Heart left ventricle (tissue), 16 donors: Measurements from ENCODE around the gene ZFPM1. TPM values are rescaled to one million over a fixed set of nuclear protein-coding genes. Genes with fewer than 3 reads are reported as not detected.

Source experiments
- ATAC-seq, 4 donors: fragments of 200-7000 bp; cut with Tn5 transposase; one replicate each; pipeline ENCODE4 v1.9.1; 2020 to 2022; ENCODE audit warnings: moderate library complexity in 4 of 4, mild to moderate bottlenecking in 3 of 4, moderate number of reproducible peaks in 1 of 4
- DNase-seq, 5 donors: peaks; one replicate each; pipeline ENCODE4 v3.0.0-alpha.2; 2020
- H3K27ac ChIP-seq, 12 donors: fragments of 200-600 bp; sonication (generic) in 4 of 12; one replicate each; pipeline versions ENCODE4 v1.5.0 to v1.8.0; 2016 to 2022; ENCODE audit warnings: mild to moderate bottlenecking in 2 of 12
- H3K27me3 ChIP-seq, 9 donors: fragments of 200-600 bp; sonication (generic) in 2 of 9; one replicate each; pipeline versions ENCODE4 v1.5.1 to v1.8.0; 2016 to 2022; ENCODE audit warnings: mild to moderate bottlenecking in 3 of 9
- H3K36me3 ChIP-seq, 9 donors: fragments of 200-600 bp; sonication (generic) in 2 of 9; one replicate each; pipeline versions ENCODE4 v1.5.0 to v1.8.0; 2018 to 2022; ENCODE audit warnings: mild to moderate bottlenecking in 2 of 9
- H3K4me1 ChIP-seq, 12 donors: fragments of 200-600 bp; sonication (generic) in 4 of 12; one replicate each; pipeline versions ENCODE4 v1.5.0 to v1.8.0; 2016 to 2022; ENCODE audit warnings: mild to moderate bottlenecking in 3 of 12
- H3K4me3 ChIP-seq, 12 donors: fragments of 200-600 bp; sonication (generic) in 4 of 12; one replicate each; pipeline versions ENCODE4 v1.5.0 to v1.8.0; 2017 to 2022; ENCODE audit warnings: mild to moderate bottlenecking in 9 of 12, moderate library complexity in 4 of 12
- H3K9me3 ChIP-seq, 12 donors: fragments of 200-600 bp; sonication (generic) in 4 of 12; one replicate each; pipeline versions ENCODE4 v1.5.0 to v1.8.0; 2016 to 2022; ENCODE audit warnings: mild to moderate bottlenecking in 1 of 12
- POLR2A ChIP-seq, 2 donors: fragments of 450-650 bp; IDR thresholded peaks; one replicate each; pipeline ENCODE4 v1.6.1; 2017; ENCODE audit warnings: antibody characterized with exemption in 2 of 2, mild to moderate bottlenecking in 2 of 2, moderate library complexity in 2 of 2
- WGBS, 4 donors: extraction: QIAGEN DNeasy Blood & Tissue Kit in 2 of 4; methylation state at CpG; one replicate each; pipeline versions ENCODE4 v1.1.5 to v1.1.7; 2013 to 2018; 5-methylcytosine and 5-hydroxymethylcytosine counted together
- intact Hi-C, 10 donors: fragments of 100-400 bp; cut with DNase I; formaldehyde crosslinking; loops; one replicate each; pipeline versions ENCODE4 v1.11.1 to v1.14.2; 2022
- polyA plus RNA-seq, 2 donors: library from polyadenylated mRNA; stranded (reverse); fragments of 200-250 nt; gene quantifications; one replicate each; pipeline ENCODE4 v1.2.3, GENCODE V29; 2013
- total RNA-seq, 9 donors: library from RNA; depleted of rRNA in 2 of 9; stranded (reverse); fragments of >200 nt in 2 of 9; fragmentation: NEBNext Ultra II Directional in 3 of 9; extraction: Animal tissue kit (Norgen Biotek cat#: 25700) in 3 of 9; gene quantifications; one replicate each; pipeline versions ENCODE4 v1.1.0 to v1.2.4, GENCODE V29; 2016 to 2023
- TF ChIP-seq, protein P1 (sequence below), 12 donors: fragments of 200-600 bp; sonication (generic) in 4 of 12; IDR thresholded peaks; one replicate each; pipeline versions ENCODE4 v1.5.0 to v1.8.0; 2018 to 2022; ENCODE audit warnings: antibody characterized with exemption in 12 of 12, mild to moderate bottlenecking in 5 of 12
- donor health status: ischemic (EF 13 %, LVEDD 7.1; RV severe dilation, severe dysfunction).
- donor health status: healthy with polysubstance abuse.
- donor health status: DM: no; HTN: yes; CAD: no.
- donor health status: DM: no; HTN: no; CAD: no.
- donor health status: ischemic (EF 25% LVEDD 6.9; RV normal size, moderate dysfunction).
- donor health status: ischemic (EF 25% LVEDD 5.7; RV mildly dilated, moderate dysfunction).
- donor health status: healthy.
- donor health status: DM: yes; HTN: yes; CAD: no.
- donor health status: ischemic (EF 35%, LVEDD 5.7; RV mildly dilated, moderate dysfunction).
- donor health status: nonischemic (EF 11% LVEDD 7.7; RV severe dilation, severe dysfunction).
- donor health status: DM: yes; HTN: yes; CAD: no.
- donor health status: PGD.
- donor health status: ischemic (EF 29% LVEDD 5.4; RV normal size, mild dysfunction).
- donor health status: nonischemic (EF 23%, LVEDD 6.1; RV moderate dilation, normal function).

ZFPM1 gene
- total and polyA plus RNA-seq, 11 donors, result 1.3 to 6.3 (median 4.1) TPM

DNA sequence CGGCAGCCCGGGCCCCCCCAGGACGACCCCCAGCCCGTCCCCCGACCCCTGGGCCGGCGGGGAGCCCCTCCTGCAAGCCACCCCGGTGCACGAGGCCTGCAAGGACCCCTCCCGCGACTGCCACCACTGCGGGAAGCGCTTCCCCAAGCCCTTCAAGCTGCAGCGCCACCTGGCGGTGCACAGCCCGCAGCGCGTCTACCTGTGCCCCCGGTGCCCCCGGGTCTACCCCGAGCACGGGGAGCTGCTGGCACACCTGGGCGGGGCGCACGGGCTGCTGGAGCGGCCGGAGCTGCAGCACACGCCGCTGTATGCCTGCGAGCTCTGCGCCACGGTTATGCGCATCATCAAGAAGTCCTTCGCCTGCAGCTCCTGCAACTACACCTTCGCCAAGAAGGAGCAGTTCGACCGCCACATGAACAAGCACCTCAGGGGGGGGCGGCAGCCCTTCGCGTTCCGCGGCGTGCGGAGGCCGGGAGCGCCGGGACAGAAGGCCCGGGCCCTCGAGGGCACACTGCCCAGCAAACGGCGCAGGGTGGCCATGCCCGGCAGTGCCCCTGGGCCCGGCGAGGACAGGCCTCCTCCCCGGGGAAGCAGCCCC lies 15.6 kb upstream of the ZFPM1 start:
- intact Hi-C loops, result loop anchor here (1.0 to 10.0 kb wide), 8 partner anchors 240 to 455 kb away; no protein-coding TSS in a partner anchor
- Histone ChIP-seq H3K36me3 (no peaks in the 10 kb centered on the region), H3K9me3 (no peaks in the 10 kb centered on the region), H3K27ac (no peak overlapping the region), H3K4me3 (no peak overlapping the region), H3K27me3 (peaks cover 0 to 19% (median 0%) of the 10 kb centered on the region in 9 donors), H3K4me1 (peaks cover 0 to 6% (median 0%) of the 10 kb centered on the region in 12 donors)
- ATAC-seq, result peak in 3 of 4 donors; percentile 16 to 54 (median 22)
- peak in 2 of 5 donors; percentile 51 to 57 for DNase-seq
- no peak for TF ChIP-seq POLR2A (IDR thresholded peaks at IDR 0.05)
- TF ChIP-seq, protein P1, sequence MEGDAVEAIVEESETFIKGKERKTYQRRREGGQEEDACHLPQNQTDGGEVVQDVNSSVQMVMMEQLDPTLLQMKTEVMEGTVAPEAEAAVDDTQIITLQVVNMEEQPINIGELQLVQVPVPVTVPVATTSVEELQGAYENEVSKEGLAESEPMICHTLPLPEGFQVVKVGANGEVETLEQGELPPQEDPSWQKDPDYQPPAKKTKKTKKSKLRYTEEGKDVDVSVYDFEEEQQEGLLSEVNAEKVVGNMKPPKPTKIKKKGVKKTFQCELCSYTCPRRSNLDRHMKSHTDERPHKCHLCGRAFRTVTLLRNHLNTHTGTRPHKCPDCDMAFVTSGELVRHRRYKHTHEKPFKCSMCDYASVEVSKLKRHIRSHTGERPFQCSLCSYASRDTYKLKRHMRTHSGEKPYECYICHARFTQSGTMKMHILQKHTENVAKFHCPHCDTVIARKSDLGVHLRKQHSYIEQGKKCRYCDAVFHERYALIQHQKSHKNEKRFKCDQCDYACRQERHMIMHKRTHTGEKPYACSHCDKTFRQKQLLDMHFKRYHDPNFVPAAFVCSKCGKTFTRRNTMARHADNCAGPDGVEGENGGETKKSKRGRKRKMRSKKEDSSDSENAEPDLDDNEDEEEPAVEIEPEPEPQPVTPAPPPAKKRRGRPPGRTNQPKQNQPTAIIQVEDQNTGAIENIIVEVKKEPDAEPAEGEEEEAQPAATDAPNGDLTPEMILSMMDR (IDR thresholded peaks at IDR 0.05), result peak; percentile 78 to 93 (median 84)
- 23 to 78% (median 46%) methylated on average over 11 to 55 of the region's 55 CpGs for WGBS, 4 donors

DNA sequence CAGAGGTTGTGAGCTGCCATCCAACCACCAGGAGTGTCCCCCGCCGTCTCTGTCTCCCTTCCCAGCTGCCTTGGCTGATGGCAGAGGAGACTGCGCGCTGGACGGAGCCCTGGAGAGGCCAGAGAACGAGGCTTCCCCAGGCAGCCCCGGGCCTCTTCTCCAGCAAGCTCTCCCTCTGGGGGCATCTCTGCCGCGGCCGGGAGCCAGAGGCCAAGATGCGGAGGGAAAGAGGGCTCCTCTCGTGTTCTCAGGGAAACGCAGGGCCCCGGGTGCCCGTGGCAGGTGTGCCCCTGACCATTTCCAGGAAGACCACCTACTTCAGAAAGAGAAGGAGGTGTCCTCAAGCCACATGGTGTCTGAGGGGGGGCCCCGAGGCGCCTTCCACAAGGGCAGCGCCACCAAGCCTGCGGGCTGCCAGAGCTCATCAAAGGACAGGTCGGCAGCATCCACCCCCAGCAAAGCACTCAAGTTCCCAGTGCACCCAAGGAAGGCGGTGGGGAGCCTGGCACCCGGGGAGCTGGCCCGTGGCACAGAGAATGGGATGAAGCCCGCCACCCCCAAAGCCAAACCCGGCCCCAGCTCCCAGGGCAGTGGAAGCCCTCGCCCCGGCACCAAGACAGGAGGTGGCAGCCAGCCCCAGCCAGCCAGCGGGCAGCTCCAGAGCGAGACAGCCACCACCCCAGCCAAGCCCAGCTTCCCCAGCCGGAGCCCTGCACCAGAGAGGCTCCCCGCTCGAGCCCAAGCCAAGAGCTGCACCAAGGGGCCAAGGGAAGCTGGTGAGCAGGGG lies 14.8 kb upstream of the ZFPM1 start:
- Histone ChIP-seq H3K4me3 (no peak overlapping the region), H3K27me3 (peaks cover 0 to 17% (median 0%) of the 10 kb centered on the region in 9 donors), H3K4me1 (peaks cover 0 to 14% (median 0%) of the 10 kb centered on the region in 12 donors), H3K9me3 (no peaks in the 10 kb centered on the region), H3K36me3 (no peaks in the 10 kb centered on the region), H3K27ac (no peak overlapping the region)
- intact Hi-C loops, result loop anchor here in 9 of 10 donors (5.0 to 10.0 kb wide), 6 partner anchors 241 to 456 kb away; no protein-coding TSS in a partner anchor
- ATAC-seq, result no peak
- TF ChIP-seq POLR2A (IDR thresholded peaks at IDR 0.05), result no peak
- TF ChIP-seq, protein P1 (IDR thresholded peaks at IDR 0.05), result no peak
- 87 to 93% (median 90%) methylated on average over 21 to 32 of the region's 32 CpGs for WGBS, 4 donors
- no peak for DNase-seq

DNA sequence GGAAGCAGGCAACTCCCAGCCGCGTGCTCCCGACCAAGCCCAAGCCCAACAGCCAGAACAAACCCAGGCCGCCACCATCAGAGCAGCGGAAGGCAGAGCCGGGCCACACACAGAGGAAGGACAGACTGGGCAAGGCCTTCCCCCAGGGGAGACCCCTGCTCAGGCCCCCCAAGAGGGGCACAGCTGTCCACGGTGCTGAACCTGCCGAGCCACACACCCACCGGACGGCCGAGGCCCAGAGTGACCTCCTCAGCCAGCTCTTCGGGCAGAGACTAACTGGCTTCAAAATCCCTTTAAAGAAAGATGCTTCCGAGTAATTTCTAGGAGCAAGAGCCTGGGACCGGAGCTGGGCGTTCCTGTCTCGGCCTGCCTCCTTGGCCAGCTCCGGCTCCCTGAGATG lies 14.1 kb upstream of the ZFPM1 start:
- no peak for ATAC-seq
- no peak for DNase-seq
- Histone ChIP-seq H3K27me3 (peaks cover 0 to 15% (median 0%) of the 10 kb centered on the region in 9 donors), H3K4me1 (peaks cover 0 to 14% (median 0%) of the 10 kb centered on the region in 12 donors), H3K4me3 (no peak overlapping the region), H3K9me3 (no peaks in the 10 kb centered on the region), H3K27ac (no peak overlapping the region), H3K36me3 (no peaks in the 10 kb centered on the region)
- 79 to 89% (median 86%) methylated on average over 11 to 17 of the region's 17 CpGs for WGBS, 4 donors
- intact Hi-C loops, result loop anchor here in 9 of 10 donors (5.0 to 10.0 kb wide), 6 partner anchors 242 to 457 kb away; no protein-coding TSS in a partner anchor
- TF ChIP-seq, protein P1 (IDR thresholded peaks at IDR 0.05), result no peak
- no peak for TF ChIP-seq POLR2A (IDR thresholded peaks at IDR 0.05)

DNA sequence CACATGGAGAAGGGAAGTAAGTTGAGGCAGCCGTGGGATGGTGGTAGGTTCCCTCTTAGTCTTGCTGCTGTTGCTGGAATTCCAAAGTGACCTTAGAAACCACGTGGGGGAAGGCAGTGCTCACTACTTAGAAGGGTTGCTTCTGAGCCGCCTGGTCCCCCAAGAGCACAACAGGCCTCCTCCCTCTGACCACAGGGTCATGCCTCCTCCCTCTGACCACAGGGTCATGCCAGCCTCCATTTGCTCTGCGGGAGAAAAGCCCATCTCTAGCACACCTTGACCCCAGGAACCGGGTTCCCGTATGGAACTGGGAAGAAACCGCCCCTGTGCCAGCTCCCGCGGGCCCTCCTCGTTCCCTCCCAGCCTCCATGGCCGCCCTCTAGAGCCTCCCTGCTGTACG lies 13.4 kb upstream of the ZFPM1 start:
- Histone ChIP-seq H3K4me1 (peaks cover 0 to 14% (median 0%) of the 10 kb centered on the region in 12 donors), H3K27ac (no peak overlapping the region), H3K27me3 (peaks cover 0 to 15% (median 0%) of the 10 kb centered on the region in 9 donors), H3K36me3 (no peaks in the 10 kb centered on the region), H3K4me3 (no peak overlapping the region), H3K9me3 (no peaks in the 10 kb centered on the region)
- DNase-seq, result no peak
- 85 to 88% (median 87%) methylated on average over 9 to 12 of the region's 12 CpGs for WGBS, 4 donors
- intact Hi-C loops, result loop anchor here in 9 of 10 donors (5.0 to 10.0 kb wide), 7 partner anchors 125 to 457 kb away; no protein-coding TSS in a partner anchor
- no peak for ATAC-seq
- TF ChIP-seq, protein P1 (IDR thresholded peaks at IDR 0.05), result no peak
- no peak for TF ChIP-seq POLR2A (IDR thresholded peaks at IDR 0.05)
